Left renal cortex interstitium (tissue), 4 donors: Measurements from ENCODE around the gene ZNF282. TPM values are rescaled to one million over a fixed set of nuclear protein-coding genes. Genes with fewer than 3 reads are reported as not detected.
A peak's percentile ranks its signal among the peaks of the same experiment; 100 is the strongest.
"Not testable (repeated sequence)": the region's sequence is repeated elsewhere in the genome, so short reads cannot be mapped to it uniquely, and the experiment has no call there.

Source experiments
- DNase-seq, 4 donors: peaks; one replicate each; pipeline ENCODE4 v3.0.0-alpha.2; 2013; ENCODE audit warnings: low read depth in 4 of 4, low spot score in 2 of 4, missing footprints in 1 of 4
- polyA plus RNA-seq, 4 donors: library from polyadenylated mRNA; unstranded; fragments of 120-200 nt; gene quantifications; one replicate each; pipeline ENCODE4 v1.2.1, GENCODE V29; 2013; ENCODE audit not compliant: insufficient read length in 4 of 4

The ZNF282 gene
- polyA plus RNA-seq, 4 donors: 23.4 to 31.1 (median 30.1) TPM

DNA sequence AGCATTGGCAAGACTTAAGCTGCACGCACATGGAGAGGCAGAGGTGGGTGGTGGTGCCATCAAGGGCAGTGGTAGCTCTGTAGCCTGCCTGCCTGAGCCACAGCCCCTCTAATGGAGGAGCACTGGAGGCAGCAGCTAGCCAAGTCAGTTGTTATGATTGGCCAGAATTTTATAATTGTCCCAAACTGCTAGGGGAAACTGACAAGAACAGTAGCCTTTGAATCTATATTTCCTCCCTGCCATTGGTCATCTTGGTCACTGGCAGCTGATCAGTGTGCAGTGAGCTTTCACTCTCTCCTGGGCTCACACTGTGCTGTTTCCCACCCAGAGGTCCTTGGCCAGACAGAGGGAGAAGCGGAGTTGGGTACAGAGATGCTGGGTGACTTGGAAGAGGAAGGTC, 57.0 kb downstream of the ZNF282 start:
- no peak for DNase-seq

DNA sequence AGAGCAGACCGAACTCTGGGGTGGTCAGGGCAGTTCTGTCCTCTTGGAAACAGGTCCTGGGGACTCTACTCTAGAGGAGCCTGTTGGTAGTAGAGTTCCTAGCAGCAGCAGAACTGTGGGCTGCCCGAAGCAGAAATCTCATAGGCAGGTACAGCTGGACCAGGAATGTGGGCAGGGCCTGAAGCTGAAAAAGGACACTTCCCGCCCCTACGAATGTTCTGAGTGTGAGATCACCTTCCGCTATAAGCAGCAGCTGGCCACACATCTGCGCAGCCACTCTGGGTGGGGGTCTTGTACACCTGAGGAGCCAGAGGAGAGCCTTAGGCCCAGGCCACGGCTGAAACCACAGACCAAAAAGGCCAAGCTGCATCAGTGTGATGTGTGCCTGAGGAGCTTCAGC, 58.3 kb downstream of the ZNF282 start:
- DNase-seq: no peak

- no peak for DNase-seq
Measured at GRCh38 chr7:149254181-149254858, 59.0 kb downstream of the ZNF282 start.

DNA sequence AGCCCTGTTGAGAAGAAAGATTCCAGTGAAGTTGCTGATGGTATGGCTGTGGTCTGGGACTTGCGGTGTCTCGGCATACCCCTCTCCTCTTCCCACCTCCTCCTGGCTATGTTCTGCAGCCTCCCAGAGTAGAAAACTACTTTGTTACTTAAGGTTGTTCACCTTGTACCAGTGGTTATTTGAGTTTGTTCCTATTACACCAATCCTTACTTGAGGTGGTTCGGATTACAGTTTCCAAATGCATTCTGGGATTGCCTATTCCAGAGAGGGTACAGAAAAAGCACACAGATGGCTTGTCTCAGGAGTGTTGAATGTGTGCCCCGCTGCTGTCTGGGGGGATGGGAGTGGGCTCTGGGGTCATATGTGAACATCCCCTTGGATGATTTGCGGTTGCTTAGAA, 59.8 kb downstream of the ZNF282 start:
- DNase-seq: no peak

DNA sequence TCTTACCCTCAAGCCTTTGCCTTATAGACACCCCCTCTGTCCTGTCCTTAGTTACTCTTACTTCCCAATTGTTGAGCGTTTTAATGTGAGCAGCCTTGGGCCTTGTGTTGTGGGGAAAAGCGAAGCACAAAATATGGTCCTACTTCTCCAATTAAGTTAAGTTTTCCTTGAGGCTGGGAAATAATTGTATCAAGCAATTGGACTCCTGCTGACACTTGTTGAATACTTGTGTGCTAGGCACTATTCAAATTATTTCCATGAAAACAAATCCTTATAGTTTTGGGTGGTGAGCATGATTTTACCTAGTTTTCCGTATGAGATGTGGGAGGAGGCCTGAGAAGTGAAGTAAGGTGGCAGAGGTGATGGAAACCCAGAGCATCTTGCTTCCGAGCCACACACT, 61.2 kb downstream of the ZNF282 start:
- DNase-seq: no peak

DNA sequence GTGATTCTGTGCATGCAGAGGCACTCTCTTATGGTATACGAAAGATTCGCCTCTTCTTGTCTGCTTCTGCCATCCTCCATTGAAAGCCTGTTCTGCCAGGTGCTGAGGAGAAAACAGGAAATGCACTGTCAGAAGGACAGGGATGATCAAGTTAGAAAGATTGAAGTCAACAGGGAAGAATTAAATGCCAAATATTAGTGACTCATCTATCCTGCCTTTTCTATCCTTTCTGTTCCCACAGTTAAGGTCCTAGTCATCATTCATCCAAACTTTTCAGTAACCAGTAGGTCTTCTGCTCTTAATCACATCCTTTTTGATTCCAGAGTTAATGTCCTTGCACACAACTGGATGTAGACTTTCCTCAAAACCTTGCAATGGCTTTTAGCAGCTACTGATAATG, 61.8 kb downstream of the ZNF282 start:
- DNase-seq: no peak

- DNase-seq: peak in 1 of 4 donors; percentile 11
Measured at GRCh38 chr7:149261316-149261828, 66.0 kb downstream of the ZNF282 start.

DNA sequence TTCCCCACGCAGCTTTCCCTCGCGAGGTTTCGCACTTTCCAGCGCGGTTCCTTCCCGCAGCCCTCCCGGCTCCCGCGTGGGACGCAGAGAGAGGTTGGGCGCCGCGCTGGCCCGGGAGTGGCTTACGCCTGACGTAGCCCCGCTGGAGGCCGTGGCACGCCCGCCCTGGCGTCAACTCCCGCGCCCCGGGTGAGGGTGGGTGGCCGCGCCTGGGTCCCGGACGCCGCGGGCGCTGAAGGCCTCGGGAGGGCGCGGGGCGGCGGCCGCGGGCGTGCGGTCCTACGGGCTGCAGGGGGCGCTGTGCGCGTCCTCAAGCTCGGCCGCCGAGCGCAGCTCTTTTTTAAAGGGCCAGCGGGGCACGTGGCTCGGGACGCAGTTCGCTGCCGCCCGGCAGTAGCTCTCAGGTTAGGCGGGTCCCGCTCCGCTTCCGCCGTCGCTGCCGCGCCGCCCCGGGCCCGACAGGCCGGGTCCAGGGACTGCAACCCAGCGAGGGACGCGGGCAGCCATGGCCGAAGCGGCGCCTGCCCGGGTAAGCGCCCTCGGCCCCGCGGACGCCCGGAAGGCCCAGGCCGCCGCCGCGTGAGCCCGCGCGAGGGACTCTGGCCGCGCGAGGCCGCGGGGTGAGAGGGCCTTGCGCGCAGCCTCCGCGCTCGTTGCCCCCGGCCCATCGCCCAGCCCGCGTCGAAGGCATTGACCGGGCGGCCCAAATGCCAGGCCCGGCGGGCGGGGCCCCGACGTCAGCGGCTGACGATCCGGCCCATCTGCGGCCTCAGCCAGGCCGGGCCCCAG, 66.7 kb downstream of the ZNF282 start, which contains the start of gene ZNF783:
ZNF783 (plus strand) TSS at position 368 of the 789 bp plus-strand sequence; CDS start at position 506, 138 bp downstream.
- peak; percentile 45 to 80 (median 74) for DNase-seq

- DNase-seq: no peak
Measured at GRCh38 chr7:149266451-149266850, 71.1 kb downstream of the ZNF282 start.

GRCh38 chr7:149267733-149268132, 72.4 kb downstream of the ZNF282 start:
- no peak for DNase-seq

- not testable (repeated sequence) for DNase-seq
Measured at GRCh38 chr7:149274424-149274823, 79.1 kb downstream of the ZNF282 start.

Other genes with a start within 250 kb of the ZNF282 start
- gene PDIA4, start 167.0 kb upstream of the ZNF282 start, polyA plus RNA-seq: 100 to 1,000 TPM; 161 to 197 (median 188) TPM
- 10 to 100 TPM in 2 of 4 donors, 1 to 10 TPM in 2; 8.9 to 12.4 (median 10.0) TPM for gene ZNF786, start 104.8 kb upstream of the ZNF282 start, polyA plus RNA-seq
- 1 to 10 TPM; 5.7 to 8.3 (median 7.2) TPM for gene ZNF425, start 69.2 kb upstream of the ZNF282 start, polyA plus RNA-seq
- 10 to 100 TPM; 13.4 to 14.9 (median 14.2) TPM for gene ZNF398, start 48.1 kb upstream of the ZNF282 start, polyA plus RNA-seq
- 10 to 100 TPM; 15.6 to 21.3 (median 18.7) TPM for gene ZNF212, start 44.1 kb downstream of the ZNF282 start, polyA plus RNA-seq
- gene ZNF783, start 66.7 kb downstream of the ZNF282 start, polyA plus RNA-seq: 10 to 100 TPM; 10.5 to 20.1 (median 15.8) TPM